GM10847 (cell line): ENCODE data around the gene NT5C3A.

Experiments used
- POLR2A ChIP-seq: IDR thresholded peaks from 2 replicates; pipeline ENCODE4 v1.6.1; 2011; ENCODE audit not compliant: insufficient read length; ENCODE audit errors: extremely low read depth

The NT5C3A gene

GRCh38 chr7:33035776-33036175 is 26.8 kb downstream of the NT5C3A start:
- no peak for TF ChIP-seq POLR2A

GRCh38 chr7:33024189-33024757 is 38.3 kb downstream of the NT5C3A start:
- no peak for TF ChIP-seq POLR2A

- no peak for TF ChIP-seq POLR2A
Observed at GRCh38 chr7:33012364-33012763, 50.2 kb downstream of the NT5C3A start.

GRCh38 chr7:33009734-33010133 is 52.8 kb downstream of the NT5C3A start:
- TF ChIP-seq POLR2A, result no peak
